ENCODE measurements around the gene SLC35F3. TPM values are rescaled to one million over a fixed set of nuclear protein-coding genes. Genes with fewer than 3 reads are reported as not detected.

The SLC35F3 gene
- total RNA-seq, 2 donors from 2014 or later: 0.13 TPM; not detected in 1

- DNase-seq: no peak
- Histone ChIP-seq H3K4me1 (no peaks in the 10 kb centered on the region), H3K36me3 (no peaks in the 10 kb centered on the region), H3K4me3 (no peak overlapping the region), H3K27me3 (no peaks in the 10 kb centered on the region), H3K9ac (ENCODE audit: low read depth in 2 of 2, low read length in 2 of 2) (no peak overlapping the region), H3K9me3 (no peaks in the 10 kb centered on the region), H3K27ac (no peak overlapping the region)
- intact Hi-C loops (cut with DNase I): no loop called here
- no peak for TF ChIP-seq CTCF (IDR thresholded peaks at IDR 0.05)
These were observed 357.7 kb downstream of the SLC35F3 start for GRCh38 chr1:234262007-234262753.

GRCh38 chr1:234262754-234263105, 358.3 kb downstream of the SLC35F3 start:
- no peak overlapping the region for H3K4me3 ChIP-seq
- intact Hi-C loops (cut with DNase I): no loop called here
- DNase-seq: no peak
- no peaks in the 10 kb centered on the region for H3K4me1 ChIP-seq
- no peaks in the 10 kb centered on the region for H3K36me3 ChIP-seq
- no peaks in the 10 kb centered on the region for H3K27me3 ChIP-seq
- H3K9me3 ChIP-seq: no peaks in the 10 kb centered on the region
- H3K27ac ChIP-seq: no peak overlapping the region
- no peak overlapping the region for H3K9ac ChIP-seq (ENCODE audit: low read depth in 2 of 2, low read length in 2 of 2)
- no peak for TF ChIP-seq CTCF (IDR thresholded peaks at IDR 0.05)

GRCh38 chr1:234264832-234265231, 360.4 kb downstream of the SLC35F3 start:
- no peak overlapping the region for H3K9ac ChIP-seq (ENCODE audit: low read depth in 2 of 2, low read length in 2 of 2)
- TF ChIP-seq CTCF (IDR thresholded peaks at IDR 0.05): no peak
- no peaks in the 10 kb centered on the region for H3K4me1 ChIP-seq
- no peaks in the 10 kb centered on the region for H3K36me3 ChIP-seq
- no peaks in the 10 kb centered on the region for H3K27me3 ChIP-seq
- intact Hi-C loops (cut with DNase I): no loop called here
- no peak overlapping the region for H3K27ac ChIP-seq
- no peaks in the 10 kb centered on the region for H3K9me3 ChIP-seq
- no peak overlapping the region for H3K4me3 ChIP-seq
- no peak for DNase-seq

- Histone ChIP-seq H3K36me3 (no peaks in the 10 kb centered on the region), H3K27me3 (no peaks in the 10 kb centered on the region), H3K4me1 (no peaks in the 10 kb centered on the region), H3K9me3 (no peaks in the 10 kb centered on the region), H3K9ac (ENCODE audit: low read depth in 2 of 2, low read length in 2 of 2) (no peak overlapping the region), H3K27ac (no peak overlapping the region), H3K4me3 (no peak overlapping the region)
- DNase-seq: no peak
- intact Hi-C loops (cut with DNase I): no loop called here
- no peak for TF ChIP-seq CTCF (IDR thresholded peaks at IDR 0.05)
These were observed 360.8 kb downstream of the SLC35F3 start for GRCh38 chr1:234265321-234265720.

GRCh38 chr1:234265861-234266260, 361.4 kb downstream of the SLC35F3 start:
- no peak overlapping the region for H3K4me3 ChIP-seq
- H3K27me3 ChIP-seq: no peaks in the 10 kb centered on the region
- H3K27ac ChIP-seq: no peak overlapping the region
- no peaks in the 10 kb centered on the region for H3K4me1 ChIP-seq
- H3K9ac ChIP-seq (ENCODE audit: low read depth in 2 of 2, low read length in 2 of 2): no peak overlapping the region
- no peak for TF ChIP-seq CTCF (IDR thresholded peaks at IDR 0.05)
- no peaks in the 10 kb centered on the region for H3K9me3 ChIP-seq
- intact Hi-C loops (cut with DNase I): no loop called here
- DNase-seq: no peak
- H3K36me3 ChIP-seq: no peaks in the 10 kb centered on the region

Measured in colonic mucosa (tissue), 4 donors.